ENCODE measurements around the gene PLAAT2.
"Not testable (repeated sequence)": the region's sequence is repeated elsewhere in the genome, so short reads cannot be mapped to it uniquely, and the experiment has no call there.

The PLAAT2 gene

GRCh38 chr11:63554877-63555223 is 8.3 kb downstream of the PLAAT2 start:
- H3K4me3 ChIP-seq (ENCODE audit: control insufficient read depth, low read depth, low read length): no peak overlapping the region
- DNase-seq (ENCODE audit: low read depth): no peak
- TF ChIP-seq CTCF (conservative IDR thresholded peaks at IDR 0.05; ENCODE audit: control insufficient read depth, insufficient read depth, low read depth, low read length): no peak

DNA sequence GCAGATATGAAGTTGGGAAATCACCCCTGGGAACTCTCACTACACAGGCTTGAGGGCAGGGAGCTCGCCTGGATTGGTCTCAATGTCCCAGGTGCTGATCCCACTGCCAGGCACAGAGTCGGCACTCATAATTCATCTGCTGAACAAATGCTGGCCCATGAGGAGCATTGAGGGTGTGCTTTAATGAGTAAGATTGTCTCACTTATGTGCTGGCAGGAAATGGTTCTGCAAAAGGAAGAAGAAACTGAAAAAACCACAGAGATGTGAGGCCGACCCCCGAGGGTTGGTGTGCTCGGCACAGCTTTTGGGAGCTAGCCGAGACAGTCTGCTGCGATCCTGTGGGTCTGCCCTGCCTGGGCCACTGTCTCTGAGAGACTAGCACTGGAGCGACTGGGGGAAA is 9.4 kb downstream of the PLAAT2 start:
- TF ChIP-seq CTCF (conservative IDR thresholded peaks at IDR 0.05; ENCODE audit: control insufficient read depth, insufficient read depth, low read depth, low read length): no peak
- H3K4me3 ChIP-seq (ENCODE audit: control insufficient read depth, low read depth, low read length): no peak overlapping the region
- DNase-seq (ENCODE audit: low read depth): peak; percentile 10

GRCh38 chr11:63552921-63553320 is 10.3 kb downstream of the PLAAT2 start:
- DNase-seq (ENCODE audit: low read depth): no peak
- no peak overlapping the region for H3K4me3 ChIP-seq (ENCODE audit: control insufficient read depth, low read depth, low read length)
- no peak for TF ChIP-seq CTCF (conservative IDR thresholded peaks at IDR 0.05; ENCODE audit: control insufficient read depth, insufficient read depth, low read depth, low read length)

DNA sequence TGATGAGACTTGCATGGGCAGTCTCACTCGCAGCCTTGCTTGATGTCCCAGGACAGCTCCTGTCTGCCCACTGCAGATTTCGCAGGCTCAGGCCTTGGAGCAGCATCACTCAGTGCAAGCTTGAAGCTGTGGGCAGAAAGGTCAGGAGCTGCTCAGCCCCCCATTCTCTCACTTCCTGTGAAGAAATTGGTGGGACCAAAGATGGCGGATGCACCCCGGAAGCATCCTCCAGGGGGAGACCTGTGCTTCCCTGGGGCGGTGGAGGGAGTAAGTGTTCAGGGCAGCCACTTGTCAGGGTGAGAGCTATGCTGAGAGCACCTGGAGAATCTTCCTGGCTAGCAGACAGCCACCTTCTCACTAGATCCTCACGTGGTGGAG is 11.3 kb downstream of the PLAAT2 start:
- TF ChIP-seq CTCF (conservative IDR thresholded peaks at IDR 0.05; ENCODE audit: control insufficient read depth, insufficient read depth, low read depth, low read length): no peak
- H3K4me3 ChIP-seq (ENCODE audit: control insufficient read depth, low read depth, low read length): no peak overlapping the region
- no peak for DNase-seq (ENCODE audit: low read depth)

GRCh38 chr11:63551091-63551888 is 11.9 kb downstream of the PLAAT2 start:
- no peak for TF ChIP-seq CTCF (conservative IDR thresholded peaks at IDR 0.05; ENCODE audit: control insufficient read depth, insufficient read depth, low read depth, low read length)
- DNase-seq (ENCODE audit: low read depth): no peak
- H3K4me3 ChIP-seq (ENCODE audit: control insufficient read depth, low read depth, low read length): no peak overlapping the region

DNA sequence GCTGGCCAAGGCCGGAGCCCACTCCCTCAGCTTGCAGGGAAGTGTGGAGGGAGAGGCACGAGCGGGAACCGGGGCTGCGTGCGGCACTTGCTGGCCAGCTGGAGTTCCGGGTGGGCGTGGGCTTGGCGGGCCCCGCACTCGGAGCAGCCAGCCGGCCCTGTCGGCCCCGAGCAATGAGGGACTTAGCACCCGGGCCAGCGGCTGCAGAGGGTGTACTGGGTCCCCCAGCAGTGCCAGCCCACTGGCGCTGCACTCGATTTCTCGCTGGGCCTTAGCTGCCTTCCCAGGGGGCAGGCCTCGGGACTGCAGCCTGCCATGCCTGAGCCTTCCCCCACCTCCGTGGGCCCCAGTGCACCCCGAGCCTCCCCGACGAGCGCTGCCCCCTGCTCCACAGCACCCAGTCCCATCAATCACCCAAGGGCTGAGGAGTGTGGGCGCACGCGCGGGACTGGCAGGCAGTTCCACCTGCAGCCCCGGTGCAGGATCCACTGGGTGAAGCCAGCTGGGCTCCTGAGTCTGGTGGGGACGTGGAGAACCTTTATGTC is 13.0 kb downstream of the PLAAT2 start:
- H3K4me3 ChIP-seq (ENCODE audit: control insufficient read depth, low read depth, low read length); DNase-seq (ENCODE audit: low read depth): not testable (repeated sequence)

DNA sequence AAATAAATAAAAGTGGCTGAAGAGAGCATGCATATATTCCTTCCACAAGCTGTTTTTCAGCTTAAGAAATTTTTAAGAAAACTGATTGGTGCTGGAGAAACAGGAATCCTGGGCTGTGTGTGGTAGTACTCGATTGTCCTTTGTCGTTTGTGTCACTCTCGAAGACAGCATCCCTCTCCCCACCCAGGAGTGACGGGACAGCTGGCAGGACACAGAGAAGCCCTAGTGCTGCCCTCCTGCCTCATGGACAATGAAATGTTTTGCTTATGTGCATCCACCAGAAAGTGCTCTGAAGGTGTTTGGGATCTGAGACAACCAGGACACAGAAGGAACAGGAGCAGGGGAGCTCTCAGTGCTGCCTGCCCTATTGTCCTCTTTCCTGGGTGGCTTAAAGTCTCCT is 13.8 kb downstream of the PLAAT2 start:
- DNase-seq (ENCODE audit: low read depth): no peak
- H3K4me3 ChIP-seq (ENCODE audit: control insufficient read depth, low read depth, low read length): no peak overlapping the region
- TF ChIP-seq CTCF (conservative IDR thresholded peaks at IDR 0.05; ENCODE audit: control insufficient read depth, insufficient read depth, low read depth, low read length): no peak
